ENCODE data around the gene CD46.

DNA sequence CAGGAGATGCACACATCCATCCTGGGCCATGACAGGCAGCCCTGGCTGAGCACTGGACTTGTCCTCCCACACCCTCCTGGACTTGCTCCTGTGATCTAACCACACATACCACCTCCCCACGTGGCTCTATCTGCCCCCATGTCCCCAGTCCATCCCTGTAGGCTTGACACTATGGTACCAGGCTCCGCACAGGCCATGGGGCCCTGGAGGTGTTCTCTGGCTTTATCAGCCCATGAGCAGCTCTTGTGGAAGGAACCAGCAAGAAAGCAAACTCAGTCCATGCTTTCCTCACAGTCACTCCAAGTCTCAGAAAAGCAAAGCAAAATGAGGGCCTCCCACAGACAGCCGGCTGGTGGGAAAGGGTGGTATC, 61.6 kb downstream of the CD46 start:
- TF ChIP-seq POLR2AphosphoS5 (IDR thresholded peaks at IDR 0.05; ENCODE audit: low read depth): no peak
- TF ChIP-seq, protein P1, sequence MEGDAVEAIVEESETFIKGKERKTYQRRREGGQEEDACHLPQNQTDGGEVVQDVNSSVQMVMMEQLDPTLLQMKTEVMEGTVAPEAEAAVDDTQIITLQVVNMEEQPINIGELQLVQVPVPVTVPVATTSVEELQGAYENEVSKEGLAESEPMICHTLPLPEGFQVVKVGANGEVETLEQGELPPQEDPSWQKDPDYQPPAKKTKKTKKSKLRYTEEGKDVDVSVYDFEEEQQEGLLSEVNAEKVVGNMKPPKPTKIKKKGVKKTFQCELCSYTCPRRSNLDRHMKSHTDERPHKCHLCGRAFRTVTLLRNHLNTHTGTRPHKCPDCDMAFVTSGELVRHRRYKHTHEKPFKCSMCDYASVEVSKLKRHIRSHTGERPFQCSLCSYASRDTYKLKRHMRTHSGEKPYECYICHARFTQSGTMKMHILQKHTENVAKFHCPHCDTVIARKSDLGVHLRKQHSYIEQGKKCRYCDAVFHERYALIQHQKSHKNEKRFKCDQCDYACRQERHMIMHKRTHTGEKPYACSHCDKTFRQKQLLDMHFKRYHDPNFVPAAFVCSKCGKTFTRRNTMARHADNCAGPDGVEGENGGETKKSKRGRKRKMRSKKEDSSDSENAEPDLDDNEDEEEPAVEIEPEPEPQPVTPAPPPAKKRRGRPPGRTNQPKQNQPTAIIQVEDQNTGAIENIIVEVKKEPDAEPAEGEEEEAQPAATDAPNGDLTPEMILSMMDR (IDR thresholded peaks at IDR 0.05; ENCODE audit: insufficient read depth, low read length): no peak

Measured in HL-60 (cell line).